Tibial nerve (tissue), 4 donors: ENCODE measurements around the gene PDCD2L. TPM values are rescaled to one million over a fixed set of nuclear protein-coding genes. Genes with fewer than 3 reads are reported as not detected.

ENCODE experiments used
- DNase-seq, 2 donors: peaks; one replicate each; pipeline ENCODE4 v3.0.0-alpha.2; 2019; ENCODE audit warnings: low spot score in 2 of 2
- H3K27ac ChIP-seq, 4 donors: fragments of 200-600 bp; sonication (generic) in 3 of 4; one replicate each; pipeline ENCODE4 v1.5.1; 2017 to 2019; ENCODE audit warnings: mild to moderate bottlenecking in 1 of 4
- H3K27me3 ChIP-seq, 2 donors: fragments of 200-600 bp; sonication (generic) in 1 of 2; one replicate each; pipeline versions ENCODE4 v1.5.1 to v1.6.0; 2017 to 2019
- H3K36me3 ChIP-seq, 3 donors: fragments of 200-600 bp; sonication (generic); one replicate each; pipeline ENCODE4 v1.5.1; 2018 to 2019
- H3K4me1 ChIP-seq, 4 donors: fragments of 200-600 bp; sonication (generic) in 3 of 4; one replicate each; pipeline ENCODE4 v1.5.1; 2017 to 2019
- H3K4me3 ChIP-seq, 4 donors: fragments of 200-600 bp; sonication (generic) in 3 of 4; one replicate each; pipeline ENCODE4 v1.5.1; 2017 to 2019; ENCODE audit warnings: mild to moderate bottlenecking in 1 of 4, moderate library complexity in 1 of 4
- H3K9me3 ChIP-seq, 4 donors: fragments of 200-600 bp; sonication (generic) in 3 of 4; one replicate each; pipeline ENCODE4 v1.5.1; 2017 to 2019
- CTCF ChIP-seq, 5 experiments: fragments of 200-600 bp in 3 of 5; fragments of 450-650 bp in 2 of 5; sonication (generic) in 3 of 5; IDR thresholded peaks; one replicate each; pipeline ENCODE4 v1.5.1; 2016 to 2019; ENCODE audit warnings: antibody characterized with exemption in 5 of 5, mild to moderate bottlenecking in 3 of 5, moderate library complexity in 2 of 5
- EP300 ChIP-seq, 2 donors: sonication (generic); formaldehyde crosslinking; IDR thresholded peaks; one replicate each; pipeline ENCODE4 v1.6.1; 2017; ENCODE audit warnings: antibody characterized with exemption in 2 of 2, mild to moderate bottlenecking in 1 of 2
- POLR2A ChIP-seq, 2 donors: fragments of 450-650 bp; IDR thresholded peaks; one replicate each; pipeline ENCODE4 v1.6.1; 2017; ENCODE audit warnings: antibody characterized with exemption in 2 of 2, mild to moderate bottlenecking in 2 of 2, moderate library complexity in 2 of 2
- WGBS, 2 donors: methylation state at CpG; one replicate each; pipeline ENCODE4 v1.1.5; 2018; 5-methylcytosine and 5-hydroxymethylcytosine counted together
- total RNA-seq, 4 donors: library from RNA; depleted of rRNA; stranded (reverse); fragments of >200 nt; gene quantifications; one replicate each; pipeline ENCODE4 v1.1.0, GENCODE V29; 2016

PDCD2L gene
- total RNA-seq, 4 donors from 2014 or later: 9.8 to 16.2 (median 12.2) TPM

DNA sequence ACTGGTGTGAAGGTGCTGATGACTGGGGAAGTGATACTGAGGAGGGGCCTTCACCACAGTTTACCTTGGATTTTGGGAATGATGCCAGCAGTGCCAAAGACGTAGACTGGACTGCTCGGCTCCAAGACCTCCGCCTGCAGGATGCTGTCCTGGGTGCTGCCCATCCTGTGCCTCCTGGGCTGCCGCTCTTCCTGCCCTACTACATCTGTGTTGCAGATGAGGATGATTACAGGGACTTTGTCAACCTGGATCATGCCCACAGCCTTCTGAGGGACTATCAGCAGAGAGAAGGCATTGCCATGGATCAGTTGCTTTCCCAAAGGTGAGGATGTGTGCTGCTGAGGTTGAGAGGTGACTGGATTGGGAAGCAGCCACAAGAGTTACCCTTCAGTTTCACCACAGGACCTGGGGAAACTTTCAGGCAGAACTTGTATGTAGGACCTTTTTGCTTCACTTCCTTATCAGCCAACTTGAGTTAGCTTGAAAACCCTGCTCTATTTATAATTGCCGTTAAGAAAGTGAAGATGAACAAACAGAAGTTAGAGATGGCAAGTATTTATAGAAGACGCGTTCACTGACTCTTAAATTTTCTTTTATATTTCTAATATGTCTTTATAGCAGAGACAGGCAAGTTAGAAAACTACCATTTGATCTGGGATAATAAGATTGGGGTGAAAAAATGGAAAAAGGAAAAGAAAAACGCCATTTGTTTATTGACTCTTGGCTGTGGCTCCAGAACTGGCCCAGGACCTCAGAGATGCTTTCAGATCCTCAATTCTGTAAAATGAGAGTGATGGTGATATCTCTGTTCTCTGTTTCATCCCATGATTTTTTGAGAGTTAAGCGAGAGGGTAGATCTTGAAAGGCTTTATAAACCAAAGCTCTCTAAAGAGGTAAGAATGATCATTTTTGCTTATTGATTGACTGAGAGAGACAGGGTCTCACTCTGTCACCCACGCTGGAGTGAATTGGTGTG, 5.3 kb downstream of the PDCD2L start:
- 80 to 88% methylated on average over 10 of the region's 10 CpGs for WGBS, 2 donors
- Histone ChIP-seq H3K9me3 (no peaks in the 10 kb centered on the region), H3K27me3 (no peaks in the 10 kb centered on the region), H3K27ac (no peak overlapping the region), H3K4me3 (no peak overlapping the region), H3K4me1 (peaks cover 0 to 10% (median 3%) of the 10 kb centered on the region in 4 donors), H3K36me3 (peaks cover 0 to 56% (median 0%) of the 10 kb centered on the region in 3 donors)
- TF ChIP-seq CTCF (IDR thresholded peaks at IDR 0.05) (no peak), EP300 (IDR thresholded peaks at IDR 0.05) (no peak), POLR2A (IDR thresholded peaks at IDR 0.05) (no peak)
- no peak for DNase-seq

GRCh38 chr19:34411216-34411615, 7.0 kb downstream of the PDCD2L start:
- Histone ChIP-seq H3K27ac (no peak overlapping the region), H3K9me3 (no peaks in the 10 kb centered on the region), H3K4me3 (no peak overlapping the region), H3K4me1 (no peaks in the 10 kb centered on the region), H3K36me3 (peaks cover 0 to 73% (median 0%) of the 10 kb centered on the region in 3 donors), H3K27me3 (no peaks in the 10 kb centered on the region)
- TF ChIP-seq POLR2A (IDR thresholded peaks at IDR 0.05) (no peak), EP300 (IDR thresholded peaks at IDR 0.05) (no peak), CTCF (IDR thresholded peaks at IDR 0.05) (no peak)
- WGBS, 2 donors: 96 to 98% methylated on average over 13 of the region's 13 CpGs
- no peak for DNase-seq

DNA sequence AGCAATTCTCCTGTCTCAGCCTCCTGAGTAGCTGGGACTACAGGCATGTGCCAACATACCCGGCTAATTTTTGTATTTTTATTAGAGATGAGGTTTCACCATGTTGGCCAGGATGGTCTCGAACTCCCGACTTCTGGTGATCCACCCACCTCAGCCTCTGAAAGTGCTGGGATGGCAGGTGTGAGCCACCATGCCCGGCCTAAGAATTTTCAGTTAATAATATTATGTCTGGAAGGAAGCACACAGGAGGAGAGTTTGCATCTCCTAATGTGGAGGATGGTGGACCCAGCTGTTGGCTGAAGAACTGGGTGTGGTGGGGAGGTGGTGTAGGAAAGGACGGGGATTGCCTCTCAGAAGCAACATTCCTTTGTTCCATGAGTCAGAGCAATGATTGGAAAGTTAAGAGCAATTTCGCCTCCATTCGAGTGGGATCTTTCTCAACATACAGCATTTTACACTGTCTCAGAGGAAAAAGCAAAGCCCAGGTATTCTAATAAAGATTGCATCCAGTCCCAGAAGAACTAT, 11.9 kb downstream of the PDCD2L start:
- DNase-seq: no peak
- 94 to 96% methylated on average over 7 of the region's 7 CpGs for WGBS, 2 donors
- Histone ChIP-seq H3K4me3 (no peak overlapping the region), H3K9me3 (no peaks in the 10 kb centered on the region), H3K36me3 (peaks cover 0 to 70% (median 0%) of the 10 kb centered on the region in 3 donors), H3K27ac (no peak overlapping the region), H3K27me3 (no peaks in the 10 kb centered on the region), H3K4me1 (no peaks in the 10 kb centered on the region)
- TF ChIP-seq POLR2A (IDR thresholded peaks at IDR 0.05): no peak
- no peak for TF ChIP-seq CTCF (IDR thresholded peaks at IDR 0.05)
- no peak for TF ChIP-seq EP300 (IDR thresholded peaks at IDR 0.05)

DNA sequence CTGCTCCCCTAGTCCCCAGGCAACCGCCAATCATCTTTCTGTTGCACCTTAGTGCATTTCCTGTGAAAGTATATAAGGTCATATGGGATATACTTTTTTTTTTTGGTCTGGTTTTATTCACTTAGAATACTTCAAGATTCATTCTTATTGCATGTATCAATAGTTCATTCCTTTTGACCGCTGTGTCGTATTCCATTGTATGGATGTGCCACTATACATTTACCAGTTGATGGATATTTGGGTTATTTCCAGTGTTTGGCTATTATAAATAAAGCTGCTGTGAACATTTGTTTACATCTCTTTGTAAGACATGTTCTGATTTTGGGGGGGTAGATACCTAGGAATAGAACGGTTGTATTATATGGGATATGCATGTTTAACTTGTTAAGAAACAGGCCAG, 14.1 kb downstream of the PDCD2L start:
- Histone ChIP-seq H3K9me3 (no peaks in the 10 kb centered on the region), H3K27me3 (no peaks in the 10 kb centered on the region), H3K36me3 (peaks cover 0 to 72% (median 0%) of the 10 kb centered on the region in 3 donors), H3K4me1 (no peaks in the 10 kb centered on the region), H3K27ac (no peak overlapping the region), H3K4me3 (no peak overlapping the region)
- 97 to 98% methylated on average over 4 of the region's 4 CpGs for WGBS, 2 donors
- DNase-seq: no peak
- TF ChIP-seq EP300 (IDR thresholded peaks at IDR 0.05): no peak
- no peak for TF ChIP-seq CTCF (IDR thresholded peaks at IDR 0.05)
- no peak for TF ChIP-seq POLR2A (IDR thresholded peaks at IDR 0.05)

DNA sequence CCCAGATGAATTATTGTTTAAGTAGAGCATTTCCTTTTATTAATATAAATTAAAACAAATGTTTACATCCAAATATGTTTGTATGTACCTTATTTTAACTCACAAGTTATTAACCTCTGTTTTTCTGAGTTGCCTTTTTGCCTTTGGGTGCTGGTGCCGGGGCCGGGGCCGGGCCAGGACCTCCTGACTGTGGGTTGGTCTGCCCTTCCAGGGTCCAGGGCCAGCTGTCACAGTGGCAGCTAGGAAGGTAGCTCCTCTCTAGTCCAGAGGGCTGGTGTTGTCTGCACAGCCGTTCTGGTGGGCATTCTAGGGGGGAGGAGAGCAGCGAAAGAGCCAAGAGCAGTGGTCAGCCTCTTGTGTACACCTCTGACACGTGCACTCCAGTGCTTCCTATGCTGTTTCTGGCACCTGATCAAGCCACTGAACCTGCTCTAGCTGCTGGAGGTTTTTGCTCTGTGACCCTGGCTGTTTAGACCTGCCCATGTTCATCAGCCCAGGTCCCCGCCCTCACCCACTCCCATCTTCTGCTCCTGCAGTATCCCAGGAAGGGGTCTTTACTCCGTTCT, 22.0 kb downstream of the PDCD2L start:
- no peak for DNase-seq
- Histone ChIP-seq H3K4me1 (peaks cover 0 to 29% (median 21%) of the 10 kb centered on the region in 4 donors), H3K4me3 (no peak overlapping the region), H3K27ac (no peak overlapping the region), H3K27me3 (no peaks in the 10 kb centered on the region), H3K36me3 (peaks cover 0 to 32% (median 0%) of the 10 kb centered on the region in 3 donors), H3K9me3 (no peaks in the 10 kb centered on the region)
- WGBS, 2 donors: 89 to 90% methylated on average over 8 of the region's 8 CpGs
- TF ChIP-seq POLR2A (IDR thresholded peaks at IDR 0.05): no peak
- no peak for TF ChIP-seq CTCF (IDR thresholded peaks at IDR 0.05)
- TF ChIP-seq EP300 (IDR thresholded peaks at IDR 0.05): no peak
